GM20431 (cell line): ENCODE measurements around the gene KIRREL3.

Experiments
- in situ Hi-C: fragments of 300-500 bp; cut with MseI, MboI; formaldehyde crosslinking; loops from one replicate; pipeline ENCODE4 v1.15.0; 2020; ENCODE audit warnings: low sequenced_read_pairs; ENCODE audit not compliant: unreplicated experiment

The KIRREL3 gene

GRCh38 chr11:126700768-126701519 lies 299.6 kb downstream of the KIRREL3 start:
- in situ Hi-C loops: no loop called here

GRCh38 chr11:126698576-126698975 lies 302.0 kb downstream of the KIRREL3 start:
- in situ Hi-C loops: no loop called here

- in situ Hi-C loops: no loop called here
Measured at GRCh38 chr11:126697936-126698335, 302.6 kb downstream of the KIRREL3 start.

GRCh38 chr11:126696982-126697381 lies 303.6 kb downstream of the KIRREL3 start:
- in situ Hi-C loops: no loop called here

GRCh38 chr11:126695293-126695692 lies 305.3 kb downstream of the KIRREL3 start:
- in situ Hi-C loops: no loop called here

GRCh38 chr11:126694065-126694625 lies 306.4 kb downstream of the KIRREL3 start:
- in situ Hi-C loops: no loop called here

GRCh38 chr11:126687477-126687876 lies 313.1 kb downstream of the KIRREL3 start:
- in situ Hi-C loops: no loop called here

GRCh38 chr11:126686938-126687337 lies 313.6 kb downstream of the KIRREL3 start:
- in situ Hi-C loops: no loop called here

- in situ Hi-C loops: no loop called here
Measured at GRCh38 chr11:126683766-126684728, 316.5 kb downstream of the KIRREL3 start.

GRCh38 chr11:126682590-126682989 lies 318.0 kb downstream of the KIRREL3 start:
- in situ Hi-C loops: no loop called here

GRCh38 chr11:126680700-126681099 lies 319.9 kb downstream of the KIRREL3 start:
- in situ Hi-C loops: no loop called here

- in situ Hi-C loops: no loop called here
Measured at GRCh38 chr11:126680131-126680530, 320.4 kb downstream of the KIRREL3 start.

- in situ Hi-C loops: no loop called here
Measured at GRCh38 chr11:126679033-126679432, 321.5 kb downstream of the KIRREL3 start.

GRCh38 chr11:126676536-126676935 lies 324.0 kb downstream of the KIRREL3 start:
- in situ Hi-C loops: no loop called here

GRCh38 chr11:126673319-126673718 lies 327.3 kb downstream of the KIRREL3 start:
- in situ Hi-C loops: no loop called here

GRCh38 chr11:126669416-126669815 lies 331.2 kb downstream of the KIRREL3 start:
- in situ Hi-C loops: no loop called here

- in situ Hi-C loops: no loop called here
Measured at GRCh38 chr11:126664643-126665042, 335.9 kb downstream of the KIRREL3 start.

- in situ Hi-C loops: no loop called here
Measured at GRCh38 chr11:126663749-126664592, 336.6 kb downstream of the KIRREL3 start.

- in situ Hi-C loops: no loop called here
Measured at GRCh38 chr11:126662035-126662790, 338.4 kb downstream of the KIRREL3 start.
